ENCODE measurements around the gene SLC6A13. TPM values are rescaled to one million over a fixed set of nuclear protein-coding genes. Genes with fewer than 3 reads are reported as not detected.

The SLC6A13 gene
- polyA plus RNA-seq, 1 donor (not counting 4 experiments of a cell fraction or from before 2014, with no cell fraction given) = 0.33 TPM

DNA sequence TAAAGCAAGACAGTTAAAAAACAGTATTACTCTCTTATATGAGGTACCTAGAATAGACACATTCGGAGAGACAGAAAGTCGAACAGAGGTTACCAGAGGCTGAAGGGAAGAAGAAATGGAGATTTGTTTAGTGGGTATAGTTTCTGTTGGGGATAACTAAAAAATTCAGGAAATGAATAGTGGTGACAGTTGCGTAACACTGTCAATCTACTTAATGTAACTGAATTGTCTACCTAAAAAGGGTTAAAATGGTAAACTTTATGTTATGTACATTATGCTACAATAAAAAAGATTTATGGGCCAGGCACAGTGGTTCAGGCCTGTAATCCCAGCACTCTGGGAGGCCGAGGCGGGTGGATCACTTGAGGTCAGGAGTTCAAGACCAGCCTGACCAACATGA lies 30.6 kb upstream of the SLC6A13 start:
- no peaks in the 10 kb centered on the region for H3K27me3 ChIP-seq (ENCODE audit: control insufficient read depth, extremely low read depth, insufficient read depth, low read length)
- H3K4me1 ChIP-seq (ENCODE audit: control insufficient read depth, extremely low read depth, insufficient read depth, low read length) = peaks cover 5% of the 10 kb centered on the region
- no peaks in the 10 kb centered on the region for H3K9me3 ChIP-seq (ENCODE audit: control insufficient read depth, low read depth, low read length)
- FAIRE-seq = no peak
- H4K20me1 ChIP-seq (ENCODE audit: control insufficient read depth, extremely low read depth, insufficient read depth, low read length) = no peaks in the 10 kb centered on the region
- H3K9ac ChIP-seq (ENCODE audit: control insufficient read depth, extremely low read depth, insufficient read depth, low read length) = no peak overlapping the region
- H2AFZ ChIP-seq (ENCODE audit: control insufficient read depth, low read length) = no peak overlapping the region
- H3K27ac ChIP-seq (ENCODE audit: control insufficient read depth, insufficient read depth, low read length) = no peak overlapping the region
- no peak overlapping the region for H3K4me3 ChIP-seq (ENCODE audit: control insufficient read depth in 2 of 3, extremely low read depth in 1 of 3, insufficient read depth in 2 of 3, low read depth in 1 of 3, low read length in 3 of 3)
- peaks cover 7 to 11% of the 10 kb centered on the region in 2 experiments for H3K36me3 ChIP-seq (ENCODE audit: control insufficient read depth in 2 of 2, extremely low read depth in 1 of 2, insufficient read depth in 2 of 2, low read length in 2 of 2)
- dilution Hi-C loops (cut with MboI; ENCODE audit: extremely low pct_ligation_motif_present, low sequenced_read_pairs) = no loop called here
- no peaks in the 10 kb centered on the region for H3K79me2 ChIP-seq (ENCODE audit: control insufficient read depth, insufficient read depth, low read length)
- H3K4me2 ChIP-seq (ENCODE audit: control insufficient read depth, extremely low read depth, insufficient read depth, low read depth, low read length) = no peak overlapping the region
- H3K9me1 ChIP-seq (ENCODE audit: control insufficient read depth, extremely low read depth, insufficient read depth, low read length) = no peaks in the 10 kb centered on the region
- DNase-seq (ENCODE audit: low read depth, low spot score) = no peak
- TF ChIP-seq EZH2 (IDR thresholded peaks at IDR 0.05; ENCODE audit: low read length) = no peak
- TF ChIP-seq, protein P1, sequence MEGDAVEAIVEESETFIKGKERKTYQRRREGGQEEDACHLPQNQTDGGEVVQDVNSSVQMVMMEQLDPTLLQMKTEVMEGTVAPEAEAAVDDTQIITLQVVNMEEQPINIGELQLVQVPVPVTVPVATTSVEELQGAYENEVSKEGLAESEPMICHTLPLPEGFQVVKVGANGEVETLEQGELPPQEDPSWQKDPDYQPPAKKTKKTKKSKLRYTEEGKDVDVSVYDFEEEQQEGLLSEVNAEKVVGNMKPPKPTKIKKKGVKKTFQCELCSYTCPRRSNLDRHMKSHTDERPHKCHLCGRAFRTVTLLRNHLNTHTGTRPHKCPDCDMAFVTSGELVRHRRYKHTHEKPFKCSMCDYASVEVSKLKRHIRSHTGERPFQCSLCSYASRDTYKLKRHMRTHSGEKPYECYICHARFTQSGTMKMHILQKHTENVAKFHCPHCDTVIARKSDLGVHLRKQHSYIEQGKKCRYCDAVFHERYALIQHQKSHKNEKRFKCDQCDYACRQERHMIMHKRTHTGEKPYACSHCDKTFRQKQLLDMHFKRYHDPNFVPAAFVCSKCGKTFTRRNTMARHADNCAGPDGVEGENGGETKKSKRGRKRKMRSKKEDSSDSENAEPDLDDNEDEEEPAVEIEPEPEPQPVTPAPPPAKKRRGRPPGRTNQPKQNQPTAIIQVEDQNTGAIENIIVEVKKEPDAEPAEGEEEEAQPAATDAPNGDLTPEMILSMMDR (optimal IDR thresholded peaks at IDR 0.05 in 1 of 3, IDR thresholded peaks at IDR 0.05 in 1 of 3, conservative IDR thresholded peaks at IDR 0.05 in 1 of 3; ENCODE audit: extremely low read depth in 1 of 3, insufficient read depth in 2 of 3, low read length in 3 of 3) = no peak

DNA sequence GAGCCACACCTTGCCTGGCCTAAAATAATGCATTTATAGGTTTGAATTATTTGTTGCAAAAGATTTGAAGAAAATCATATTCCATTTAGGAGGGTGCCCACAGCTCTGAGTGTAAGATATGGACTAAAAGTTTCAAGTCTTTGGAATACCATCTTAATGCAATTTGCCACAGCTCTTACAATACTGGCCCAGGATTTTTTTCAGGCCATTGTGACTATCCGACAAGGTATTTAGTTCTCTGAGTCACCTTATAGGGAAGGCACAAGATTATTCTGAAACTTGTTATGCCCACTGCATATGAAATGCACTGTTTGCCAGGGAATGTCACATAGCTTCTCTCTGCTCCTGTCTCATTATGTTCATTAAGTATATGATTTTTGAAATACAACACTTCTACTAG lies 29.6 kb upstream of the SLC6A13 start:
- dilution Hi-C loops (cut with MboI; ENCODE audit: extremely low pct_ligation_motif_present, low sequenced_read_pairs) = no loop called here
- TF ChIP-seq, protein P1 (optimal IDR thresholded peaks at IDR 0.05 in 1 of 3, IDR thresholded peaks at IDR 0.05 in 1 of 3, conservative IDR thresholded peaks at IDR 0.05 in 1 of 3; ENCODE audit: extremely low read depth in 1 of 3, insufficient read depth in 2 of 3, low read length in 3 of 3) = no peak
- no peak for TF ChIP-seq EZH2 (IDR thresholded peaks at IDR 0.05; ENCODE audit: low read length)
- Histone ChIP-seq H2AFZ (ENCODE audit: control insufficient read depth, low read length) (no peak overlapping the region), H3K36me3 (ENCODE audit: control insufficient read depth in 2 of 2, extremely low read depth in 1 of 2, insufficient read depth in 2 of 2, low read length in 2 of 2) (peaks cover 7 to 11% of the 10 kb centered on the region in 2 experiments), H3K79me2 (ENCODE audit: control insufficient read depth, insufficient read depth, low read length) (no peaks in the 10 kb centered on the region), H3K9me1 (ENCODE audit: control insufficient read depth, extremely low read depth, insufficient read depth, low read length) (no peaks in the 10 kb centered on the region), H3K4me3 (ENCODE audit: control insufficient read depth in 2 of 3, extremely low read depth in 1 of 3, insufficient read depth in 2 of 3, low read depth in 1 of 3, low read length in 3 of 3) (no peak overlapping the region), H3K27ac (ENCODE audit: control insufficient read depth, insufficient read depth, low read length) (no peak overlapping the region), H3K4me1 (ENCODE audit: control insufficient read depth, extremely low read depth, insufficient read depth, low read length) (peaks cover 5% of the 10 kb centered on the region), H4K20me1 (ENCODE audit: control insufficient read depth, extremely low read depth, insufficient read depth, low read length) (no peaks in the 10 kb centered on the region), H3K4me2 (ENCODE audit: control insufficient read depth, extremely low read depth, insufficient read depth, low read depth, low read length) (no peak overlapping the region), H3K27me3 (ENCODE audit: control insufficient read depth, extremely low read depth, insufficient read depth, low read length) (no peaks in the 10 kb centered on the region), H3K9ac (ENCODE audit: control insufficient read depth, extremely low read depth, insufficient read depth, low read length) (no peak overlapping the region), H3K9me3 (ENCODE audit: control insufficient read depth, low read depth, low read length) (no peaks in the 10 kb centered on the region)
- no peak for FAIRE-seq
- no peak for DNase-seq (ENCODE audit: low read depth, low spot score)

Data from keratinocyte (primary cell).